ENCODE measurements around the gene GGCT. TPM values are rescaled to one million over a fixed set of nuclear protein-coding genes. Genes with fewer than 3 reads are reported as not detected.

Gene GGCT
- total and polyA plus RNA-seq, 2 of the 8 experiments (the other 6 are each of a cell fraction or from before 2014, with no cell fraction given) = 50.0 to 129 TPM

GRCh38 chr7:30505174-30505697, 607 bp upstream of the GGCT start:
- Histone ChIP-seq H2BK20ac (ENCODE audit: low read length) (no peak overlapping the region), H3K79me1 (ENCODE audit: low read depth, low read length) (peaks cover 13% of the 10 kb centered on the region), H3K27ac (ENCODE audit: low read depth, low read length) (peak overlapping the region; percentile 54; the same call in 1 of the 2 replicates), H3K4me3 (ENCODE audit: extremely low read depth in 1 of 4, insufficient read depth in 2 of 4, low read depth in 3 of 4, low read length in 4 of 4) (peak overlapping the region; percentile 53 to 95 (median 70)), H3K27me3 (replicated peaks in 1 of 4; ENCODE audit: control insufficient read depth in 3 of 4, extremely low read depth in 1 of 4, insufficient read depth in 3 of 4, low read length in 3 of 4) (no peaks in the 10 kb centered on the region), H4K5ac (ENCODE audit: insufficient read length, low read depth, low read length) (peak overlapping the region; percentile 93), H3K36me3 (ENCODE audit: control insufficient read depth in 2 of 4, insufficient read depth in 4 of 4, low read length in 3 of 4) (peaks cover 0 to 4% (median 0%) of the 10 kb centered on the region in 4 experiments; a peak in 2 of 8 replicates), H3K14ac (ENCODE audit: insufficient read length) (no peak overlapping the region), H2BK12ac (ENCODE audit: low read depth, low read length) (no peak overlapping the region), H3K23me2 (ENCODE audit: low read depth, low read length) (peaks cover 4% of the 10 kb centered on the region; the same call in 1 of the 2 replicates), H4K20me1 (replicated peaks in 1 of 2; ENCODE audit: control insufficient read depth in 1 of 2, insufficient read depth in 2 of 2, low read length in 2 of 2) (peaks cover 0 to 8% of the 10 kb centered on the region in 2 experiments), H3K56ac (replicated peaks; ENCODE audit: insufficient read length, low read depth, low read length) (peak overlapping the region; percentile 74), H3K9ac (replicated peaks in 1 of 4; ENCODE audit: extremely low read depth in 1 of 4, low read depth in 3 of 4, low read length in 3 of 4) (peak overlapping the region in 3 of 4 experiments; percentile 62 to 70 (median 67); a peak in 5 of 7 replicates), H4K8ac (ENCODE audit: extremely low read depth, insufficient read depth, low read length) (peak overlapping the region; percentile 96), H3K23ac (ENCODE audit: insufficient read length) (no peak overlapping the region), H3K4ac (replicated peaks; ENCODE audit: insufficient read length, low read depth, low read length) (peak overlapping the region; percentile 76), H2BK120ac (replicated peaks; ENCODE audit: low read depth, low read length) (peak overlapping the region; percentile 47), H3K79me2 (ENCODE audit: control insufficient read depth in 1 of 2, insufficient read depth in 2 of 2, low read length in 2 of 2) (peaks cover 9 to 43% of the 10 kb centered on the region in 2 experiments), H3K4me2 (ENCODE audit: insufficient read depth in 1 of 2, low read depth in 2 of 2, low read length in 2 of 2) (peak overlapping the region; percentile 85 to 89), H4K91ac (replicated peaks; ENCODE audit: insufficient read length, low read length) (peak overlapping the region; percentile 89), H2AFZ (ENCODE audit: low read length) (peak overlapping the region; percentile 83), H2BK5ac (ENCODE audit: low read depth, low read length) (no peak overlapping the region; the same call in 1 of the 2 replicates), H3K9me3 (ENCODE audit: insufficient read depth in 2 of 2, low read depth in 1 of 2, low read length in 1 of 2) (no peaks in the 10 kb centered on the region), H2BK15ac (ENCODE audit: low read length) (no peak overlapping the region), H3K4me1 (replicated peaks in 1 of 4; ENCODE audit: control insufficient read depth in 3 of 4, insufficient read depth in 4 of 4, low read length in 3 of 4) (peaks cover 0 to 6% (median 3%) of the 10 kb centered on the region in 4 experiments; a peak in 4 of 7 replicates), H2AK5ac (ENCODE audit: low read depth, low read length) (no peak overlapping the region), H3K18ac (ENCODE audit: extremely low read depth, low read length) (peak overlapping the region; percentile 65)
- CTCF ChIA-PET (ENCODE audit: partially characterized antibody) = interaction anchor here (1.1 to 1.3 kb wide), 2 partner anchors 9 to 59 kb away, joined by 3 to 8 read pairs; no protein-coding TSS in a partner anchor
- DNase-seq (ENCODE audit: low read depth in 1 of 2, low spot score in 2 of 2) (no peak), FAIRE-seq (no peak)
- TF ChIP-seq CHD2 (IDR thresholded peaks at IDR 0.05; ENCODE audit: low read length) = no peak
- TF ChIP-seq KDM1A (IDR thresholded peaks at IDR 0.05; ENCODE audit: borderline replicate concordance, low read length) = 0 out of 2 replicates have a peak, but pooled peaks have one; percentile 23
- no peak for TF ChIP-seq JUND (IDR thresholded peaks at IDR 0.05; ENCODE audit: low read length)
- TF ChIP-seq KDM4A (IDR thresholded peaks at IDR 0.05; ENCODE audit: low read depth, low read length, severe bottlenecking) = no peak
- no peak for TF ChIP-seq GABPA (IDR thresholded peaks at IDR 0.05; ENCODE audit: borderline replicate concordance, insufficient read depth, low read length)
- POLR2A ChIA-PET (ENCODE audit: partially characterized antibody) = no interaction called here
- WGBS, 2 experiments (ENCODE audit: extremely low coverage in 1 of 2, insufficient coverage in 1 of 2, insufficient read length in 1 of 2, insufficient replicate concordance in 2 of 2, low coverage in 1 of 2, low lambda C conversion rate in 2 of 2, missing lambda C conversion rate in 1 of 2) = 39% methylated on average over 19 of the region's 19 CpGs; no CpG with 5 or more reads in 1 of the 2 experiments

Measured in H1 (cell line).